Gastroesophageal sphincter (tissue), 4 donors: ENCODE measurements around the gene GC. TPM values are rescaled to one million over a fixed set of nuclear protein-coding genes. Genes with fewer than 3 reads are reported as not detected.

Experiments used
- ATAC-seq: fragments of 150-250 bp; one replicate; pipeline ENCODE4 v1.9.1; 2016; ENCODE audit warnings: mild to moderate bottlenecking, moderate library complexity
- H3K27ac ChIP-seq, 4 donors: fragments of 200-600 bp; sonication (generic) in 3 of 4; 1 replicate in 3 of 4; 2 replicates in 1 of 4; pipeline ENCODE4 v1.5.1; 2016 to 2019
- H3K27me3 ChIP-seq: fragments of 200-600 bp; sonication (generic); one replicate; pipeline ENCODE4 v1.5.1; 2019
- H3K36me3 ChIP-seq, 2 donors: fragments of 200-600 bp; sonication (generic); one replicate each; pipeline ENCODE4 v1.5.1; 2019; ENCODE audit warnings: control low read depth in 1 of 2
- H3K4me1 ChIP-seq, 3 donors: fragments of 200-600 bp; sonication (generic); 1 replicate in 2 of 3; 2 replicates in 1 of 3; pipeline ENCODE4 v1.5.1; 2016 to 2019; ENCODE audit warnings: control low read depth in 2 of 3
- H3K4me3 ChIP-seq, 2 donors: fragments of 200-600 bp; sonication (generic); one replicate each; pipeline ENCODE4 v1.5.1; 2019; ENCODE audit warnings: mild to moderate bottlenecking in 1 of 2, moderate library complexity in 1 of 2
- H3K9me3 ChIP-seq, 3 donors: fragments of 200-600 bp; sonication (generic); one replicate each; pipeline ENCODE4 v1.5.1; 2017 to 2019; ENCODE audit warnings: control low read depth in 2 of 3
- CTCF ChIP-seq, 4 experiments: fragments of 200-600 bp in 2 of 4; fragments of 450-650 bp in 2 of 4; sonication (generic) in 1 of 4; IDR thresholded peaks; one replicate each; pipeline ENCODE4 v1.5.1; 2017 to 2019; ENCODE audit warnings: antibody characterized with exemption in 4 of 4, mild to moderate bottlenecking in 2 of 4, moderate library complexity in 2 of 4
- EP300 ChIP-seq: sonication (generic); formaldehyde crosslinking; IDR thresholded peaks from one replicate; pipeline ENCODE4 v1.6.1; 2017; ENCODE audit warnings: antibody characterized with exemption, mild to moderate bottlenecking
- POLR2A ChIP-seq, 2 donors: fragments of 450-650 bp; IDR thresholded peaks; one replicate each; pipeline ENCODE4 v1.6.1; 2017; ENCODE audit warnings: antibody characterized with exemption in 2 of 2, mild to moderate bottlenecking in 2 of 2, moderate library complexity in 1 of 2
- POLR2AphosphoS5 ChIP-seq: sonication (generic); formaldehyde crosslinking; IDR thresholded peaks from one replicate; pipeline ENCODE4 v1.6.1; 2017; ENCODE audit warnings: antibody characterized with exemption
- WGBS, 2 donors: methylation state at CpG; one replicate each; pipeline ENCODE4 v1.1.5; 2018; ENCODE audit warnings: low coverage in 1 of 2; 5-methylcytosine and 5-hydroxymethylcytosine counted together
- small RNA-seq, 4 donors: library from RNA; depleted of rRNA; stranded (forward); fragments of <200 nt; gene quantifications; one replicate each; pipeline ENCODE3, GENCODE V24; 2016
- total RNA-seq, 4 donors: library from RNA; depleted of rRNA; stranded (reverse); fragments of >200 nt; gene quantifications; one replicate each; pipeline ENCODE4 v1.1.0, GENCODE V29; 2016

Gene GC
- total RNA-seq, 4 donors from 2014 or later = 0.62 TPM; not detected in 3

- TF ChIP-seq EP300 (no peak), POLR2AphosphoS5 (no peak), CTCF (IDR thresholded peaks at IDR 0.05) (no peak), POLR2A (IDR thresholded peaks at IDR 0.05) (no peak)
- no peaks in the 10 kb centered on the region for H3K27me3 ChIP-seq
- H3K4me3 ChIP-seq = no peak overlapping the region
- ATAC-seq = no peak
- no peaks in the 10 kb centered on the region for H3K9me3 ChIP-seq
- 67 to 84% methylated on average over 1 to 2 of the region's 2 CpGs for WGBS, 2 donors
- H3K4me1 ChIP-seq = no peaks in the 10 kb centered on the region
- H3K36me3 ChIP-seq = no peaks in the 10 kb centered on the region
- H3K27ac ChIP-seq = no peak overlapping the region
These were observed 85.7 kb downstream of the GC start for GRCh38 chr4:71698141-71698540.

DNA sequence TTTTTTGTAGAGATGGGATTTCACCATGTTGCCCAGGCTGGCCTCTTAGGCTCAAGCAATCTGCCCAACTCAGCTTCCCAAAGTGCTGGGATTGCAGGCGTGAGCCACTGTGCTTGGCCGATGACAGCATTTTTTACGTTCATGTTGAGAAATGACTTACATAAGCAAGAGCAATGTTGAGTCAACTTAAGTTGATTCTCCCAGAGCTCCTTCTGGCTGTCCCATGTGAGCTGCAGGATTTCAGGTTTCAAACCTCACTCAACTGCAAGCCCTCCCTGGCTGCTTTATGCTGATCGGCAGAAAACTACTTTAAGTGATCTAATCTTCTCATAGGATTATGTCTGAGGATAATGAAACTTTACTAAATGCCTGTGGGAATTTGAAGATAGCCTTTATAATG lies 86.8 kb downstream of the GC start:
- no peak overlapping the region for H3K4me3 ChIP-seq
- H3K36me3 ChIP-seq = no peaks in the 10 kb centered on the region
- no peak overlapping the region for H3K27ac ChIP-seq
- no peaks in the 10 kb centered on the region for H3K9me3 ChIP-seq
- TF ChIP-seq EP300 (no peak), POLR2AphosphoS5 (no peak)
- WGBS, 2 donors = 85% methylated on average over 4 of the region's 4 CpGs; no CpG with 5 or more reads in 1 of the 2 donors
- H3K4me1 ChIP-seq = no peaks in the 10 kb centered on the region
- no peaks in the 10 kb centered on the region for H3K27me3 ChIP-seq
- ATAC-seq = no peak

GRCh38 chr4:71694961-71695360 lies 88.9 kb downstream of the GC start:
- no peaks in the 10 kb centered on the region for H3K4me1 ChIP-seq
- H3K27me3 ChIP-seq = no peaks in the 10 kb centered on the region
- TF ChIP-seq EP300 (no peak), POLR2AphosphoS5 (no peak), CTCF (IDR thresholded peaks at IDR 0.05) (no peak), POLR2A (IDR thresholded peaks at IDR 0.05) (no peak)
- 45 to 68% methylated on average over 5 of the region's 5 CpGs for WGBS, 2 donors
- no peak overlapping the region for H3K4me3 ChIP-seq
- H3K36me3 ChIP-seq = no peaks in the 10 kb centered on the region
- ATAC-seq = no peak
- no peak overlapping the region for H3K27ac ChIP-seq
- H3K9me3 ChIP-seq = no peaks in the 10 kb centered on the region

DNA sequence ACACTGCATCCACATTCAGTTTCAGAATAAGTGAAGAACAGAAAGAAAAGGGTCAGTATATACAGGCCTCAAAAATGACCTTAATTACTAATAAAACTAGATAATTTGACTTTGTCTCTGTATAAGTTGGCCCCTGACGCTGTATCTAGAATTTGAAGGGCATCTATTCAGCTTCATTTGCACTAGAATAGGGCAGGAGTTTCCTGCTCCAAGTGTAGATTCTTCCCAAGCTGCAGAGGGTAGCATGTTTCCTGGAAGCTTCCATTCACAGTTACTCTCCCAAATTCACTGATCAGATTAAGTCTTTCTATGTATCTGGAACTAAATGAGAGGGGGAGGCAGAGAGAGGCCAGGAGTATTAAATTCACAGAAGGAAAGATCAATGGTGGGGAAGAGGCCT lies 90.9 kb downstream of the GC start:
- no peak for TF ChIP-seq EP300
- no peak for TF ChIP-seq POLR2AphosphoS5
- no peak for TF ChIP-seq POLR2A (IDR thresholded peaks at IDR 0.05)
- TF ChIP-seq CTCF (IDR thresholded peaks at IDR 0.05) = no peak
- no peaks in the 10 kb centered on the region for H3K4me1 ChIP-seq
- H3K9me3 ChIP-seq = no peaks in the 10 kb centered on the region
- no peak overlapping the region for H3K4me3 ChIP-seq
- no peak for ATAC-seq
- no peak overlapping the region for H3K27ac ChIP-seq
- WGBS, 2 donors = 64 to 80% methylated on average over 1 of the region's 1 CpG
- H3K27me3 ChIP-seq = no peaks in the 10 kb centered on the region
- H3K36me3 ChIP-seq = no peaks in the 10 kb centered on the region

DNA sequence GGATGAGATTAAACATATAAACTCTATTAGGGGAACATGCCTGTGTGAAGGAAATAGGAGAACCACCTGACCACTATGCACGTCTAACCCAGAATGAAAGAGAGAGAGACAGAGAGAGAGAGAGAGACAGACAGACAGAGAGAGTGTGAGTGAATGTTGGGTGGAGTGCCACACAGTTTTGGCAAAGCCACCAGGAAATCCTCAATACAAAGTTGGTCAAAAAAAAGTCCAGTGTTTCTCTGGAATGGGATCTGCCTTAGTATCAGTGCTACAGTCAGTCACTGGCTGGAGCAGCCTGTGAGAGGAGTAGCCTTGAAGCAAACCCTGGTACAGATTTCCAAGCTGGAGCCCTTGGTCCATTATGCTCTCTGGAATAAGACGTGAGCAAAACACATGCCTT lies 91.7 kb downstream of the GC start:
- TF ChIP-seq CTCF (IDR thresholded peaks at IDR 0.05) (no peak), POLR2AphosphoS5 (no peak), POLR2A (IDR thresholded peaks at IDR 0.05) (no peak), EP300 (no peak)
- 59 to 100% methylated on average over 1 to 2 of the region's 2 CpGs for WGBS, 2 donors
- Histone ChIP-seq H3K27me3 (no peaks in the 10 kb centered on the region), H3K36me3 (no peaks in the 10 kb centered on the region), H3K4me3 (no peak overlapping the region), H3K27ac (no peak overlapping the region), H3K9me3 (no peaks in the 10 kb centered on the region), H3K4me1 (no peaks in the 10 kb centered on the region)
- ATAC-seq = no peak

Small RNA genes within 50 kb of the gene (small RNA-seq; reads per million reads assigned to genes)
- gene RNA5SP163 = 0 reads per million in 4 donors

Other genes with a start within 250 kb of the GC start
- gene NPFFR2, start 247.9 kb upstream of the GC start, total RNA-seq = under 1 TPM in 2 of 4 donors, not detected in 2; 0.54 TPM